GM21360 (cell line): ENCODE data around the gene NDUFAF7.
"Not testable (repeated sequence)": the region's sequence is repeated elsewhere in the genome, so short reads cannot be mapped to it uniquely, and the experiment has no call there.

Source experiments
- ATAC-seq: cut with Tn5 transposase; IDR thresholded peaks from one replicate; pipeline ENCODE4 v1.9.1; 2021; ENCODE audit warnings: mild to moderate bottlenecking, moderate library complexity; ENCODE audit not compliant: unreplicated experiment

Gene NDUFAF7

DNA sequence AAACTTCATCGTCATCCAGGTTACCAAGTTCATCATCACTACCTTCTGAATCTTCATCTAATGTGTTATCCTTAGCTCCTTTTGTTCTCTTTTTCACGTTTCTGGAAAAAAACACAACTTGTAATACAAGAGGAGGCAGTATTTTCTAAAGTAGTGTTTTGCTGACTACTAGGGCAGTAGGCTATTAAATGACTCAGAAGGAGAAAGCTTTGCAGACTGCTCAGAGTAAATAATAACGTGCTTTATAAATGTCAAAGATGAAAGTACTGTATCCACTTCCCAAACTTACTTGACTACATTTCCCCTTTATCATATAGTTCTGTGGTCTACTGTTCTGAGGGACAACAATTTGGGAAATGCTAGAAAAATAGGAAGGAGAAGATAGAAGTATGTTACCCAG is 19.5 kb upstream of the NDUFAF7 start:
- ATAC-seq, result no peak

DNA sequence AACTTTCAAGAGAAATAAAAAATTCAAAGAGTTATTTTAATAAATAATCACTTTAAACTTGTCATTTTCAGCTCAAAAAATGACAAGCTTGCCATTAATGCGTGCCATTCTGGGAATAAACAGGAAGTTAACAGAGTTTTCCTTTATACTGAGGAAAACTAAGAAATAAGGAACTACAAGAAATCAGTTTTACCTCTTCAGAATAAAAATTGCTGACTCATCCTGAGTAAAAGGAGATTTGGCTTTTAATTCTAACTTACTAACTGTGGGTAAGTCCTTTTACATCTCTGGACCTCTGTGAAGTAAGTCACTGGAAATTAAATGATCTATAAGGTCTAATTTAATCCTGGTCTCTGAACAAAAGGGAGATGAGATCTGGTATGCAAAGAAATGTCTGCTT is 16.2 kb upstream of the NDUFAF7 start:
- ATAC-seq, result no peak

DNA sequence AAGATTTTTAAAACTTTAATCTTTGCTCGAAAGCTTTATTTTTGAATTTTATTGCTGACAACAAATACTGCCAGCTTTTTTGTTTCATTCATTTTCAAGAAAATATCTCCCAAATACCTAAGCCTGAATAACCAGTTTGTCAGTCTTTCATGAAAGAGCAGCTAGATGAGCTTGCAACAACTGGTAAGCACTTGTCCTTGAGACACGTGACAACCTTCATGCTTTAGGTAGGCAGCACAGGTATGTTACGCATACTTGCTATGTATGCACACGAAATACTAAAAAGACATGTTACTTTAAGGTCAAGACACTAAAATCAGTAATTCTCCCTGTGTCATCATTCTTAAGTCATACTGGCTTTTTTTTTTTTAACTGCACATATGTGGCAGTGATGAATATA is 12.4 kb upstream of the NDUFAF7 start:
- no peak for ATAC-seq

DNA sequence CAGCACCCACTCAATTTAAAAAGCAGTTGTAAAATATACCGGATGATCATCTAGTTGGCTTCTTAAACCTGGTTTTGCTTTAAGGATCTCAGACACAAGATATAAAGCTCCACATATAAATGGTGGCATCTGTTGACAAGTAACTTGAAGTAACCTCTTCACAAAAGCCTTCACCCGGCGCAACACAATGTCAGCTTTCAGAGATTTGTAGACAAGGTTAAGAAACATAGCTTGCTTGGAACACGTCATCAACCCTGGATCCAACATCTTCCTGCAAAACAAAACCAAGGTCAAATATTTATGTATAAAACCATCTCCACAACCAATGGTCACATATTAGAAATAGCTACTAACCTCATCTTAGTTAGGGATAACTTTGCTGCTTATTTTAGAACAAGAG is 8.3 kb upstream of the NDUFAF7 start:
- ATAC-seq, result no peak

DNA sequence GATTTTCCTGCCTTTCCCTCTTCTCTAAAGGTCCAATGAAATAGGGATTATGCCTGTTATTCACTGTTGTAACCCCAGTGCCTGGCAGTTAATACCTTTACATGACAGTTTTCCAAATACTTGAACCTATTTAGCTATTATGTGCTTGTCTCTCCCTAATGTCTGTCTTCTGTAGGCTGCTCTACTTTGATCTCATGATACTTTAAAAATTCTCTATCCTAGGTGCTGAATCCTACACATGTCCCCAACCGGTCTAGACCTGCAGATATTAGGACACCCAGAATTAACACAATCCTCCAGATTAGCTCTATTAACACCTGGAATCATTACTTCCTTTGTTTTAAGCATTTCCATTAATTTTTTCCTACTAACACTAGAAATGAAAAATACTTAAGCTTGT is 7.4 kb upstream of the NDUFAF7 start:
- no peak for ATAC-seq

GRCh38 chr2:37225129-37225528 is 6.3 kb upstream of the NDUFAF7 start:
- ATAC-seq, result not testable (repeated sequence)

- ATAC-seq, result no peak
Measured at GRCh38 chr2:37226863-37227262, 4.6 kb upstream of the NDUFAF7 start.

DNA sequence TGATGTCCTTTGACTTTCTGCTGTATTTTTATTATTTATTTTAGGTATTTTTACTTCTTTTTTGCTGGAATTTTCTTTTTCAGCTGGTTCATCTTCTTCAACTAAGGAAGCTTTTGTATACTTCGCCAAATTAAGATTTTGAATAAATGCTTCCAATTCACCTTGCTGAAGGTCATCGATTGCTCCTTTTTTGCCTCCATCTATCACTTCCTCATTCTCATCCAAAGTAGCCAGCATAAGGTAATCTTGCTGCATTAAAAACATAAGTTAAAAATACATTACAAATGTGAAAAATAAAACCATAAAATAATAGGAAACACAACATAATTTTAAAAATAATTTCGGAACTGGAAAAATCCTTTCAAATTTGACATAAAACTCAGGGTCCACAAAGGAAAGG is 2.7 kb upstream of the NDUFAF7 start:
- ATAC-seq, result no peak

DNA sequence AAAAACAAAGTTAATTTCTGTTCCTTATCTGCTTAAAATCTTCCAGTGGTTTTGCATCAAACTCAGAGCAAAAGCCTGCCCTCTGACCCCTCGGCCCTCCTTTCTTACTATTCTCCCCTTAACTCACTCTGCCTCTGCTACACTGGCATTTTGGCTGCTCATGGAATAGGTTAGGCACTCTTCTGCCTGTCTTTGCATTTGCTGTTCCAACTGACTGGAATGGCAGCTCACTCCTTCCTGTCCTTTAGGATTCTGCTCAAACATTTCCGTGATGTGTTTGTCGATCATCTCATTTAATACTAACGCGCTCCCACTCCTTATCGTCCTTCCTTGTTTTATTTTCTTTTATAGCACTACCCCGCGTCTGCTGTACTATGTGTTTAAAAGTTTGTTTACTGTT is 877 bp upstream of the NDUFAF7 start:
- no peak for ATAC-seq

DNA sequence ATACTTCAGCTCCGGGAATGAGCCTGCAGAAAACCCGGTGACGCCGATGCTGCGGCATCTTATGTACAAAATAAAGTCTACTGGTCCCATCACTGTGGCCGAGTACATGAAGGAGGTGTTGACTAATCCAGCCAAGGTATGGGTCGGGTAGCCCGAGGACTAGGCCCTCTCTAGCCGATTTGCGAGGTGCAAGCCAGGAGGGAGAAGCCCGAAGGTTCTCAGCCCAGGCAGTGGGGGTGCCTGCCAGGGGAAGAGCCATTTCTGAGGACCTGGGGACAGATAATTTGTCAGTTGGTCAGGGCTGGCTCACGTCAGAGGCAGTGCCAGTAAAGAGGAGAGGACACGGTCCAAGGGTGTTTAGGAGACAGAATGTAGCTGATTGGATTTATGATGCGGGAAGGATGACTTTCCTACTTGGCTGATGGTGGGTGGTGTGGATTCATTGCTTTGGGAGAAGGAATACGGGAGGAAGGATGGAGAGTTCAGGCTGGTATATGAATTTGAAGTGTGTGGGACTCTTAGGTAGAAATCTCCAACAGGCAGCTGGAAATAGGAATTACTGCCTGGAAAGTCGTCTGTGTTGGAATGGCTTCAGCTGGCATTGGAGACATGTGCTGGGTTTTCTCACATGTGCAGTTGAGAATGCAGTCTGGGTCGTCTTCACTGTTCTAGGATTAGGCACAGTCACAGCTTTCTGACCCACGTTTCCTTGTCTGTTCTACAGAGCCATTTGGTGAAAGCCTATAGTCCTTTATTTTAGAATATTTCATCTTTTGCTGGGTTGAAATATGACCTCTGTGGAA is 874 bp downstream of the NDUFAF7 start:
- ATAC-seq, result no peak

DNA sequence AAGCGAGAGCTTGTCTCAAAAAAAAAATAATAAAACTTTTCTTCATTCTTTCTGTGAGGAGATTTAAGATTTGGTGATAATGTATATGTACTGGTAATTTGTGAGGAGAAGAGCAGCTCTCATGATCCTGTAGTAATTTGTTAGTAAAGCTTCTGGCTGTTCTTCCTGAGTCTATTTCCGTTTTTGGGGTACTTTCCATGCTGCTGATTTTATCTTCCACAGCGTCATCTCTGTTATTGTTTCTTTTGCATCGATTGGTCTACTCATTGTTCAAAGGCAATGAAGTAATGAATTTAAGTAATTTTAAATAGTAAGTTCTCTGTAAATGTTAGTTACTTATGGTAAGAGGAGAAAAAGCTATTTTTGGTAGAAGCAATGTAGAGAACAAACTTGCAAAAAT is 12.0 kb downstream of the NDUFAF7 start:
- ATAC-seq, result no peak

DNA sequence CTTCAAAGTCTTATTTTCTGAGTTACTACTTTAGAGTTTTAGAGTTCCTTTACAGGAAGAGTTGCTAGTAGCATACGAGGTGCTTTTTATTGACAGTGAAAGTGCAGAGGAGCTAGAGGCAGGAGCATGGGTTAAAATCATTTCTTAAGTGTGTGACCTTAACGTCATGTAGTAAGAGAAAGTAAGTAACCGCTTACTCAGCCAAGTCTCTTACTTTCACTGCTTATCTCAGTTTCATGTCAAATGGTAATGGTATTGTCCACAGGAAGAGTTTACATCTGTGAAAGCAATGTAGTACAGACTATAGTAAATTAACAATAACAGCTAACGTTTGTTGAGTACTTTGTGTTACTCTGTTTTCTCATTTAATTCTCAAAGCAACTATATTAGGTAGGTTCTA is 12.6 kb downstream of the NDUFAF7 start:
- peak; percentile 92 for ATAC-seq

- ATAC-seq, result no peak
Measured at GRCh38 chr2:37244755-37245154, 13.3 kb downstream of the NDUFAF7 start.

DNA sequence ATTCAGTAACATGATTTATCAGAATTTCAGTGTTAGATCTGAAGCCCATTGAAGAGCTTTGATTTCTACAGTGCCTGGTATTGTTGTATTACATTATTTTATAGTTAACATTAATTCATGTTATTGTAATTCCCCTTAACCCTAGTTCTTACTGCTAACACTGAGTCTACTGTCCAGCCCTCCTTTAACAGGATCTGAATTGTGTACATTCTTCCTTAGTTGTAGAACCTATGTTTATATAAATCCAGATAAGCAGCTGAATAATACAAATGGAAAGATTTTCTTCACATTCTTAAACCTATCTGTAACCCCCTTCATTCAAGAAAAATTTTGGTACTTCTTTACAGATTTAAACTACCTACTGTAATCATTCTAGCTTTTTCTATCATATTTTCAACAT is 14.7 kb downstream of the NDUFAF7 start:
- no peak for ATAC-seq

GRCh38 chr2:37250869-37251740 is 19.6 kb downstream of the NDUFAF7 start:
- no peak for ATAC-seq

DNA sequence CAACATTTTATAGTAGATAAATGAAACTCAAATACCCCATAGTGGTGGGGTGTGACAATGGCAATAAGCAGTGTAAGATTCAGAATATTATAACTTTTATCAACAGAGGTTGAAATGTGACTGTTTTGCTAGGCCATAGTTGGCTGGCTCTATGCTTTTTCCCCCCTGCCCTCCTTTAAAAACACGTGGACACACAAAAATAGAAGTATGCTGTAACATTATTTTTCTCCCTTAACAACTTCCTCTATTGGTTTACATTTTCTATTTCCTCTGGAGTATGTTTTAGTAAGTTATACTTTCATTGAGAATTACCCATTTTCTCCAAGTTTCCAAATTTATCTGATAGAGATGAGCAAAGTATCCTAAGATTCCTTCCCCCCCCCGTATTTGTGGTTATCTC is 31.1 kb downstream of the NDUFAF7 start:
- ATAC-seq, result no peak

GRCh38 chr2:37263839-37264238 is 32.4 kb downstream of the NDUFAF7 start:
- ATAC-seq, result no peak

DNA sequence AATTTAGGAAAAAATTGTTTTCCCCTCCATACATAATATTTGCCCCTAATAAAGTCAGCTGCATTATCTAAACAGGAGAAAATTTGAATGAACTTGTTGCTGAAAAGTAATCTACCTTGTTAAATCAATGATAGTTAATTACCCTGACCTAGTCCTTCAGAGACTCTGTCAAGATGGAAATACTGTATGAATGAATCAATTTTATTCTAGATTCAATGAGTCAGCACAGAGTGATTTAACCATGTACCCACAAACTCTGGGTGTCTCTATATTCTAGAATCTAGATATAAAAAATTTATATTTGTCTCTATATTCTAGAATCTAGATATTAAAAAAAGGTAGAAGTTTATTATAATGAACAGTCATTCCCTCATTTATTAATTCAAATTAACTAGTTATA is 36.2 kb downstream of the NDUFAF7 start:
- ATAC-seq, result no peak

GRCh38 chr2:37268111-37268510 is 36.7 kb downstream of the NDUFAF7 start:
- no peak for ATAC-seq

GRCh38 chr2:37271376-37272067 is 40.1 kb downstream of the NDUFAF7 start:
- ATAC-seq, result no peak

DNA sequence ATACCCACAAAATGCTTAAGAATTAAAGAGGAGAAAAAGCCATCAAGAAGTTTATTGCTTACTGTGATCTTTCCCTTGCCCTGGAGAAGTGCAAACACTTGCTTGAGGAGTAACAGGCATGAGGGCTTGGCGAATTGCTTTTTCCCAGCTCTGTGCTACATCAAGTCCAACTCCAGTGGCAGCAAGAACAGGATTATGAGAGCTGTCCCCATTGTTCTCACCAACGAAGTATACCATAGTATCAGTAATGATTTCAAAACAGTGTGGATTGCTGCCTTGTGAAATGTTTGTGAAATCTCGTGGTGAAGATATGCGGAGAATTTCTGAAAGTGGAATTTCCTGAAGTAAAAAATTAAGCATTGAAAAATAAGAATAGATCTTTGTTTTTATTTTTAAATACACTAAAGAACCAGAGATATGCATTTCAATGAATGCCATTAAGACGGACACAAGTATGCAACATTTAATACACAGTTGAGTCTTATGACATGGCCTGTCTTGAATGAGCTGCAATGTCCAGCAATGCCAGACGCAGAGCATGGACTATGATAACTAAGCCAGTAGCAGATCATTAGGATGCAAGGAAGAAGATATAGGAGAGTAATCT is 43.0 kb downstream of the NDUFAF7 start:
- ATAC-seq, result no peak
